H9 (cell line): ENCODE data around the gene ERP27. TPM values are rescaled to one million over a fixed set of nuclear protein-coding genes. Genes with fewer than 3 reads are reported as not detected.

ENCODE experiments used
- DNase-seq: peaks from one replicate; pipeline ENCODE4 v3.0.0-alpha.2; 2017
- H2AFZ ChIP-seq: one replicate; pipeline ENCODE4 v1.6.1; 2013; ENCODE audit warnings: mild to moderate bottlenecking, low read length, control low read depth, moderate library complexity
- H2AK5ac ChIP-seq: 2 replicates; pipeline ENCODE4 v1.6.1; 2013; ENCODE audit warnings: low read length, control low read depth, mixed read lengths; ENCODE audit not compliant: insufficient read length
- H2BK120ac ChIP-seq: one replicate; pipeline ENCODE4 v1.6.1; 2013; ENCODE audit warnings: low read depth, mild to moderate bottlenecking, low read length, control low read depth, inconsistent platforms; ENCODE audit not compliant: poor library complexity, severe bottlenecking
- H2BK12ac ChIP-seq: 2 replicates; pipeline ENCODE4 v1.6.1; 2013; ENCODE audit warnings: low read length, control low read depth, mixed read lengths, low read depth; ENCODE audit not compliant: insufficient read length
- H2BK15ac ChIP-seq: 2 replicates; pipeline ENCODE4 v1.6.1; 2013; ENCODE audit warnings: low read depth, low read length, control low read depth
- H2BK20ac ChIP-seq: one replicate; pipeline ENCODE4 v1.6.1; 2013; ENCODE audit warnings: low read depth, mild to moderate bottlenecking, low read length, control low read depth, inconsistent platforms; ENCODE audit not compliant: poor library complexity, severe bottlenecking
- H2BK5ac ChIP-seq: 2 replicates; pipeline ENCODE4 v1.6.1; 2013; ENCODE audit warnings: low read length, control low read depth, mixed read lengths; ENCODE audit not compliant: insufficient read length
- H3K14ac ChIP-seq: 2 replicates; pipeline ENCODE4 v1.6.1; 2013; ENCODE audit warnings: low read length, control low read depth; ENCODE audit not compliant: insufficient read depth
- H3K18ac ChIP-seq: 2 replicates; pipeline ENCODE4 v1.6.1; 2013; ENCODE audit warnings: low read depth, mild to moderate bottlenecking, mixed read lengths, low read length, control low read depth; ENCODE audit not compliant: insufficient read length
- H3K23ac ChIP-seq: 2 replicates; pipeline ENCODE4 v1.6.1; 2013; ENCODE audit warnings: low read length, control low read depth, mixed read lengths, low read depth; ENCODE audit not compliant: insufficient read length
- H3K23me2 ChIP-seq: 2 replicates; pipeline ENCODE4 v1.6.1; 2013; ENCODE audit warnings: low read depth, mild to moderate bottlenecking, mixed read lengths, low read length, control low read depth; ENCODE audit not compliant: insufficient read length, poor library complexity, severe bottlenecking
- H3K27ac ChIP-seq: 2 replicates; pipeline ENCODE4 v1.5.1; 2013; ENCODE audit warnings: low read length, control low read depth, mixed read lengths, low read depth; ENCODE audit not compliant: insufficient read length
- H3K27me3 ChIP-seq: 2 replicates; pipeline ENCODE4 v1.6.1; 2013; ENCODE audit warnings: low read length, control low read depth, inconsistent platforms; ENCODE audit not compliant: insufficient read depth
- H3K4ac ChIP-seq: 2 replicates; pipeline ENCODE4 v1.6.1; 2013; ENCODE audit warnings: low read depth, mild to moderate bottlenecking, control low read depth, inconsistent platforms, low read length, moderate library complexity
- H3K4me1 ChIP-seq: 2 replicates; pipeline ENCODE4 v1.6.1; 2013; ENCODE audit warnings: low read length, control low read depth, inconsistent platforms; ENCODE audit not compliant: insufficient read depth
- H3K4me2 ChIP-seq: 2 replicates; pipeline ENCODE4 v1.6.1; 2013; ENCODE audit warnings: low read length, control low read depth, mixed read lengths; ENCODE audit not compliant: insufficient read length, insufficient read depth
- H3K56ac ChIP-seq: 2 replicates; pipeline ENCODE4 v1.6.1; 2013; ENCODE audit warnings: low read depth, mild to moderate bottlenecking, mixed read lengths, low read length, control low read depth; ENCODE audit not compliant: insufficient read length
- H3K79me1 ChIP-seq: 2 replicates; pipeline ENCODE4 v1.6.1; 2013; ENCODE audit warnings: low read depth, mild to moderate bottlenecking, moderate library complexity, low read length, control low read depth, inconsistent platforms; ENCODE audit not compliant: insufficient read depth, poor library complexity, severe bottlenecking
- H3K79me2 ChIP-seq: 2 replicates; pipeline ENCODE4 v1.6.1; 2013; ENCODE audit warnings: low read length, control low read depth, inconsistent platforms; ENCODE audit not compliant: insufficient read depth
- H3K9ac ChIP-seq: 2 replicates; pipeline ENCODE4 v1.6.1; 2013; ENCODE audit warnings: low read length, control low read depth, mixed read lengths; ENCODE audit not compliant: insufficient read length; ENCODE audit errors: extremely low read depth
- H3K9me3 ChIP-seq: one replicate; pipeline ENCODE4 v1.6.1; 2013; ENCODE audit warnings: low read depth, low read length, inconsistent platforms; ENCODE audit not compliant: control insufficient read depth
- H3T11ph ChIP-seq: one replicate; pipeline ENCODE4 v1.6.1; 2013; ENCODE audit warnings: mild to moderate bottlenecking, low read length, control low read depth, inconsistent platforms
- H4K20me1 ChIP-seq: one replicate; pipeline ENCODE4 v1.6.1; 2013; ENCODE audit not compliant: control insufficient read depth, insufficient read length, insufficient read depth
- H4K5ac ChIP-seq: 2 replicates; pipeline ENCODE4 v1.6.1; 2013; ENCODE audit warnings: low read depth, mild to moderate bottlenecking, mixed read lengths, low read length, control low read depth; ENCODE audit not compliant: insufficient read length
- H4K8ac ChIP-seq: replicated peaks from 2 replicates; pipeline ENCODE4 v1.6.1; 2013; ENCODE audit warnings: low read length, control low read depth, mixed read lengths, low read depth; ENCODE audit not compliant: insufficient read length
- H4K91ac ChIP-seq: 2 replicates; pipeline ENCODE4 v1.6.1; 2013; ENCODE audit warnings: low read depth, mild to moderate bottlenecking, moderate library complexity, mixed read lengths, low read length, control low read depth; ENCODE audit not compliant: insufficient read length
- H3K27ac Mint-ChIP-seq, 3 experiments: 2 replicates in 2 of 3; 3 replicates in 1 of 3; pipeline ENCODE4 v1.8.0; 2020 to 2021; ENCODE audit warnings: mixed read lengths in 3 of 3, mild to moderate bottlenecking in 1 of 3, moderate library complexity in 1 of 3
- H3K27me3 Mint-ChIP-seq: 2 replicates; pipeline ENCODE4 v1.8.0; 2021; ENCODE audit warnings: low read depth, mild to moderate bottlenecking, moderate library complexity, mixed read lengths
- H3K36me3 Mint-ChIP-seq, 3 experiments: 2 replicates in 2 of 3; 3 replicates in 1 of 3; pipeline ENCODE4 v1.8.0; 2020 to 2021; ENCODE audit warnings: low read depth in 3 of 3, mixed read lengths in 3 of 3; ENCODE audit not compliant: insufficient read depth in 1 of 3
- H3K4me1 Mint-ChIP-seq, 2 experiments: 2 replicates each; pipeline ENCODE4 v1.8.0; 2020; ENCODE audit warnings: mixed read lengths in 2 of 2
- H3K4me3 Mint-ChIP-seq, 2 experiments: 2 replicates in 1 of 2; 3 replicates in 1 of 2; pipeline ENCODE4 v1.8.0; 2020 to 2021; ENCODE audit warnings: mild to moderate bottlenecking in 2 of 2, mixed read lengths in 2 of 2, moderate library complexity in 1 of 2
- H3K9me3 Mint-ChIP-seq, 2 experiments: 2 replicates in 1 of 2; 3 replicates in 1 of 2; pipeline ENCODE4 v1.8.0; 2020; ENCODE audit warnings: mild to moderate bottlenecking in 2 of 2, mixed read lengths in 2 of 2, moderate library complexity in 1 of 2
- CTCF ChIP-seq: fragments of 200-600 bp; sonication (generic); conservative IDR thresholded peaks from 3 replicates; pipeline ENCODE4 v1.8.0; 2021; ENCODE audit warnings: antibody characterized with exemption, mild to moderate bottlenecking
- WGBS: extraction: QIAGEN DNeasy Blood & Tissue Kit; methylation state at CpG from one replicate; pipeline ENCODE4 v1.1.7; 2013; ENCODE audit warnings: missing lambda C conversion rate, low lambda C conversion rate, mixed read lengths; ENCODE audit not compliant: insufficient read length; ENCODE audit errors: extremely low coverage; 5-methylcytosine and 5-hydroxymethylcytosine counted together
- total RNA-seq: library from RNA; stranded (reverse); gene quantifications from 2 replicates; pipeline ENCODE4 v1.2.1, GENCODE V29; 2021

Gene ERP27
- total RNA-seq, 1 experiment from 2014 or later = not detected

DNA sequence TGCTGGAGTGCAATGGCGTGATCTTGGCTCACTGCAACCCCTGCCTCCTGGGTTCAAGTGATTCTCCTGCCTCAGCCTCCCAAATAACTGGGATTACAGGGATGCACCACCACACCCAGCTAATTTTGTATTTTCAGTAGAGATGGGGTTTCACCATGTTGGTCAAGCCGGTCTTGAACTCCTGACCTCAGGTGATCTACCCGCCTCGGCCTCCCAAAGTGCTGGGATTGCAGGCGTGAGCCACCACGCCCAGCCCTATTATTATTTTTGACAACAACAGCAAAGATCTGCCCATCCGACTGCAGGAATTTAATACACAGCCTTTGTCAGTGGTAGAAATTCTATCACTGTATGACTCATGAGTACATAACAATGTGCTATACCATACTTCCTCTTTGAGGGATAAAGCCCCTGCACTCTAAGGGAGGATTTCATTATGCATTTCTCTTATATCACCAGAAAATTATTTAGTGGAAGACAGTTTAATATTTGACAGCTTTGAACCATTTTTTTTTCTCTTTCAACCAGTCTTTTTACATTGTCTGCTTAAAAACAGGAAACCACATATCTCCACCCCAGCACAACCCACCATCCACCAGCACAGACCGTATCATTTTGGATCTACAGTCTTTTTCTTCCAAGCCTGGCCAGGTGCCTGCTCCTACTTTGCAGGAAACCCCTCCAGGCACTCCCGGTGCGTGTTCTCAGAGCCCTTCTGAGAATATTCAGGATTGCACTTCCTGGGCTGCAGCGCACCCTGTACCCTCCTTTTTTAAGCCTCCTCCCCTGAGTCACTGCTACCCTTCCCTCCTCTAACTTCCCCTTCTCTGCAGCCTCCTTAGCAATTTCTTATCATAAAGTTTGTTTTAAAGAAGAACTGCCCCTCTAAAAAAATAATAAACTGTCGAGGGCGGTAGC, 22.5 kb upstream of the ERP27 start:
- Histone ChIP-seq H3K79me2 (no peaks in the 10 kb centered on the region), H3K56ac (no peak overlapping the region), H2BK15ac (no peak overlapping the region), H3K14ac (no peak overlapping the region), H2BK5ac (no peak overlapping the region), H4K91ac (no peak overlapping the region), H3K23me2 (no peaks in the 10 kb centered on the region), H3T11ph (no peak overlapping the region), H3K4me1 (peaks cover 8% of the 10 kb centered on the region), H4K5ac (no peak overlapping the region), H3K9ac (no peak overlapping the region), H2AK5ac (no peak overlapping the region), H3K27me3 (no peaks in the 10 kb centered on the region), H3K9me3 (no peaks in the 10 kb centered on the region), H4K20me1 (no peaks in the 10 kb centered on the region), H3K23ac (no peak overlapping the region), H3K18ac (no peak overlapping the region), H4K8ac (no peak overlapping the region), H3K79me1 (no peaks in the 10 kb centered on the region), H3K4ac (no peak overlapping the region), H2AFZ (peak overlapping the region; percentile 65), H2BK120ac (no peak overlapping the region), H2BK12ac (no peak overlapping the region), H3K4me2 (no peak overlapping the region), H2BK20ac (no peak overlapping the region), H3K27ac (no peak overlapping the region)
- no peak for TF ChIP-seq CTCF
- H3K4me1 Mint-ChIP-seq = peaks cover 12 to 13% of the 10 kb centered on the region in 2 experiments
- peak overlapping the region in 2 of 3 experiments; percentile 68 to 74; a peak in 3 of 7 replicates for H3K27ac Mint-ChIP-seq
- H3K36me3 Mint-ChIP-seq = no peaks in the 10 kb centered on the region
- H3K9me3 Mint-ChIP-seq = no peaks in the 10 kb centered on the region
- DNase-seq = no peak
- no peaks in the 10 kb centered on the region for H3K27me3 Mint-ChIP-seq
- no peak overlapping the region; a peak in 2 of 5 replicates for H3K4me3 Mint-ChIP-seq
- WGBS = no CpG with 5 or more reads among the region's 13 CpGs
